WTC11 (cell line): ENCODE results near the gene ANTXR2. TPM values are rescaled to one million over a fixed set of nuclear protein-coding genes. Genes with fewer than 3 reads are reported as not detected.

Source experiments
- ATAC-seq: fragments of 200-7000 bp; cut with Tn5 transposase; 2 replicates; pipeline ENCODE4 v1.10.0; 2021; ENCODE audit warnings: mild to moderate bottlenecking, moderate library complexity
- CTCF ChIA-PET: fragments of 300-600 bp; sonication (Branson Sonifier 250); formaldehyde crosslinking; loops from one replicate; lab custom pipeline; 2021; ENCODE audit warnings: antibody characterized with exemption; lab: Charles Lee
- POLR2A ChIA-PET: fragments of 350-600 bp; sonication (Branson Sonifier 250); formaldehyde crosslinking; loops from one replicate; lab custom pipeline; 2021; ENCODE audit warnings: antibody characterized with exemption; lab: Charles Lee
- DNase-seq: peaks from one replicate; pipeline ENCODE4 v3.0.0; 2021; ENCODE audit warnings: low spot score
- H3K27ac Mint-ChIP-seq: 2 replicates; pipeline ENCODE4 v1.8.0; 2021; ENCODE audit warnings: mixed read lengths
- H3K27me3 Mint-ChIP-seq: 2 replicates; pipeline ENCODE4 v1.8.0; 2021; ENCODE audit warnings: low read depth, mild to moderate bottlenecking, moderate library complexity, mixed read lengths
- H3K36me3 Mint-ChIP-seq: 2 replicates; pipeline ENCODE4 v1.8.0; 2021; ENCODE audit warnings: mixed read lengths
- H3K4me1 Mint-ChIP-seq: 2 replicates; pipeline ENCODE4 v1.8.0; 2022; ENCODE audit warnings: mixed read lengths
- H3K4me3 Mint-ChIP-seq: 2 replicates; pipeline ENCODE4 v1.8.0; 2021; ENCODE audit warnings: mild to moderate bottlenecking, moderate library complexity, mixed read lengths
- H3K9me3 Mint-ChIP-seq: 2 replicates; pipeline ENCODE4 v1.8.0; 2021; ENCODE audit warnings: mixed read lengths
- FOXK1 ChIP-seq: sonication (generic); formaldehyde crosslinking; IDR thresholded peaks from 2 replicates; pipeline ENCODE4 v1.8.0; 2022; ENCODE audit warnings: mild to moderate bottlenecking, moderate library complexity, missing genetic modification reagents
- FOXP1 ChIP-seq: sonication (generic); formaldehyde crosslinking; IDR thresholded peaks from 2 replicates; pipeline ENCODE4 v1.8.0; 2022; ENCODE audit warnings: missing genetic modification reagents, mild to moderate bottlenecking, moderate library complexity, borderline replicate concordance
- GRHL2 ChIP-seq: fragments of 250-450 bp; sonication (Bioruptor Pico); IDR thresholded peaks from 2 replicates; pipeline ENCODE4 v1.8.0; 2022; ENCODE audit warnings: mild to moderate bottlenecking, moderate library complexity; ENCODE audit not compliant: insufficient replicate concordance, severe bottlenecking
- JAZF1 ChIP-seq: fragments of 250-450 bp; sonication (Bioruptor Pico); IDR thresholded peaks from 2 replicates; pipeline ENCODE4 v1.9.0; 2021; ENCODE audit warnings: moderate library complexity, mild to moderate bottlenecking, inconsistent platforms
- MXD4 ChIP-seq: fragments of 250-450 bp; sonication (Bioruptor Pico); IDR thresholded peaks from 2 replicates; pipeline ENCODE4 v1.8.0; 2021; ENCODE audit warnings: mild to moderate bottlenecking, moderate library complexity, borderline replicate concordance
- NR1H2 ChIP-seq: sonication (generic); formaldehyde crosslinking; IDR thresholded peaks from 2 replicates; pipeline ENCODE4 v1.9.0; 2021; ENCODE audit warnings: mild to moderate bottlenecking, moderate library complexity, missing genetic modification reagents
- NR3C1 ChIP-seq: sonication (generic); formaldehyde crosslinking; conservative IDR thresholded peaks from 2 replicates; pipeline ENCODE4 v1.8.1; 2023; ENCODE audit warnings: low read depth, mild to moderate bottlenecking, missing genetic modification reagents
- RORB ChIP-seq: fragments of 250-450 bp; sonication (Bioruptor Pico); IDR thresholded peaks from 2 replicates; pipeline ENCODE4 v1.9.0; 2021; ENCODE audit warnings: mild to moderate bottlenecking
- TEAD4 ChIP-seq: sonication (generic); formaldehyde crosslinking; IDR thresholded peaks from 2 replicates; pipeline ENCODE4 v1.8.0; 2022; ENCODE audit warnings: mild to moderate bottlenecking, missing genetic modification reagents
- ZNF317 ChIP-seq: sonication (generic); formaldehyde crosslinking; IDR thresholded peaks from 2 replicates; pipeline ENCODE4 v1.8.1; 2023; ENCODE audit warnings: low read depth, mild to moderate bottlenecking, moderate library complexity, missing genetic modification reagents, borderline replicate concordance
- ZNF423 ChIP-seq: fragments of 250-450 bp; sonication (Bioruptor Pico); IDR thresholded peaks from 2 replicates; pipeline ENCODE4 v2.1.2; 2022; ENCODE audit warnings: mild to moderate bottlenecking, moderate library complexity
- total RNA-seq: library from RNA; stranded (reverse); gene quantifications from 3 replicates; pipeline ENCODE4 v1.2.3, GENCODE V29; 2021
- TF ChIP-seq, protein P1 (sequence below): fragments of 250-450 bp; sonication (Bioruptor Pico); IDR thresholded peaks from 2 replicates; pipeline ENCODE4 v1.8.0; 2021; ENCODE audit warnings: mild to moderate bottlenecking
- TF ChIP-seq, protein P2 (sequence below): fragments of 250-450 bp; sonication (Bioruptor Pico); IDR thresholded peaks from 2 replicates; pipeline ENCODE4 v1.9.0; 2021; ENCODE audit warnings: mild to moderate bottlenecking
- TF ChIP-seq, protein P3 (sequence below): sonication (generic); formaldehyde crosslinking; IDR thresholded peaks from 2 replicates; pipeline ENCODE4 v1.8.1; 2022; ENCODE audit warnings: mild to moderate bottlenecking, moderate library complexity, missing genetic modification reagents
- TF ChIP-seq, protein P4 (sequence below): fragments of 250-450 bp; sonication (Bioruptor Pico); conservative IDR thresholded peaks from 2 replicates; pipeline ENCODE4 v1.9.0; 2021; ENCODE audit warnings: mild to moderate bottlenecking

The ANTXR2 gene
- total RNA-seq, 1 experiment from 2014 or later, result 9.9 TPM

DNA sequence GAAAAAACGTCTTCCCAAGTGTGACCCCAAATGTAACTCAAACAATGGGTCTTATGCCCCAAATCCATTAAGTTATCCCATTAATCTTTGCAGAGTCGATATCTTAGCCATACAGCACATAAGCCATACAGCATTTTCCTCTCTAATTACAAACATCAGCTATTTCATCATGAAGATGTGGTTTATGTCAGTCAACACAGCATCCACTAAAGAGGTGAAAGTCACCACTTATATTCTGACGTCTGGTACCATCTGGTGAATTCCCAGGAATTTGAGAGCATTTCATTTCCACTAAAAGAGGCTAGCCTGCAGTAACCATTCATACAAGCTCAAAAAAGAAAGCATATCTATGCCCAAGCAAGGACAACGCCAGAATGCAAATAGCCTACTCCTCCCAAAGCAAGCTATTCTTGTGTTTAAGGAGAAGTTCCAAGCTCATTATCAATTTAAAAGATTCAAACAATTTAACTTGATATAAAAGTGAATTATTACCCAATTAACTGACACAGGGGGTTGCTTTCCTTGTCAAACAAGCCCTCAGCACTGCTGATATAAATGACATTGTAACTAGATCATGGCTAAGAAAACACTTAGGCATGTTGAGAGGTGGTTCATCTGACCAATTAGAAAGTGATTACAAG lies 203.3 kb downstream of the ANTXR2 start:
- DNase-seq (no peak), ATAC-seq (no peak)
- Mint-ChIP-seq H3K4me3 (no peak overlapping the region), H3K27me3 (no peaks in the 10 kb centered on the region; the same call in 1 of the 2 replicates), H3K36me3 (no peaks in the 10 kb centered on the region), H3K27ac (no peak overlapping the region; the same call in 1 of the 2 replicates), H3K4me1 (no peaks in the 10 kb centered on the region; the same call in 1 of the 2 replicates), H3K9me3 (no peaks in the 10 kb centered on the region)
- ChIA-PET POLR2A (no interaction called here), CTCF (no interaction called here)
- TF ChIP-seq, protein P1, sequence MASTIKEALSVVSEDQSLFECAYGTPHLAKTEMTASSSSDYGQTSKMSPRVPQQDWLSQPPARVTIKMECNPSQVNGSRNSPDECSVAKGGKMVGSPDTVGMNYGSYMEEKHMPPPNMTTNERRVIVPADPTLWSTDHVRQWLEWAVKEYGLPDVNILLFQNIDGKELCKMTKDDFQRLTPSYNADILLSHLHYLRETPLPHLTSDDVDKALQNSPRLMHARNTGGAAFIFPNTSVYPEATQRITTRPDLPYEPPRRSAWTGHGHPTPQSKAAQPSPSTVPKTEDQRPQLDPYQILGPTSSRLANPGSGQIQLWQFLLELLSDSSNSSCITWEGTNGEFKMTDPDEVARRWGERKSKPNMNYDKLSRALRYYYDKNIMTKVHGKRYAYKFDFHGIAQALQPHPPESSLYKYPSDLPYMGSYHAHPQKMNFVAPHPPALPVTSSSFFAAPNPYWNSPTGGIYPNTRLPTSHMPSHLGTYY (CRISPR knock-in tag), result no peak
- TF ChIP-seq, protein P2, sequence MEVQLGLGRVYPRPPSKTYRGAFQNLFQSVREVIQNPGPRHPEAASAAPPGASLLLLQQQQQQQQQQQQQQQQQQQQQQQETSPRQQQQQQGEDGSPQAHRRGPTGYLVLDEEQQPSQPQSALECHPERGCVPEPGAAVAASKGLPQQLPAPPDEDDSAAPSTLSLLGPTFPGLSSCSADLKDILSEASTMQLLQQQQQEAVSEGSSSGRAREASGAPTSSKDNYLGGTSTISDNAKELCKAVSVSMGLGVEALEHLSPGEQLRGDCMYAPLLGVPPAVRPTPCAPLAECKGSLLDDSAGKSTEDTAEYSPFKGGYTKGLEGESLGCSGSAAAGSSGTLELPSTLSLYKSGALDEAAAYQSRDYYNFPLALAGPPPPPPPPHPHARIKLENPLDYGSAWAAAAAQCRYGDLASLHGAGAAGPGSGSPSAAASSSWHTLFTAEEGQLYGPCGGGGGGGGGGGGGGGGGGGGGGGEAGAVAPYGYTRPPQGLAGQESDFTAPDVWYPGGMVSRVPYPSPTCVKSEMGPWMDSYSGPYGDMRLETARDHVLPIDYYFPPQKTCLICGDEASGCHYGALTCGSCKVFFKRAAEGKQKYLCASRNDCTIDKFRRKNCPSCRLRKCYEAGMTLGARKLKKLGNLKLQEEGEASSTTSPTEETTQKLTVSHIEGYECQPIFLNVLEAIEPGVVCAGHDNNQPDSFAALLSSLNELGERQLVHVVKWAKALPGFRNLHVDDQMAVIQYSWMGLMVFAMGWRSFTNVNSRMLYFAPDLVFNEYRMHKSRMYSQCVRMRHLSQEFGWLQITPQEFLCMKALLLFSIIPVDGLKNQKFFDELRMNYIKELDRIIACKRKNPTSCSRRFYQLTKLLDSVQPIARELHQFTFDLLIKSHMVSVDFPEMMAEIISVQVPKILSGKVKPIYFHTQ (CRISPR knock-in tag), result no peak
- TF ChIP-seq, protein P3, sequence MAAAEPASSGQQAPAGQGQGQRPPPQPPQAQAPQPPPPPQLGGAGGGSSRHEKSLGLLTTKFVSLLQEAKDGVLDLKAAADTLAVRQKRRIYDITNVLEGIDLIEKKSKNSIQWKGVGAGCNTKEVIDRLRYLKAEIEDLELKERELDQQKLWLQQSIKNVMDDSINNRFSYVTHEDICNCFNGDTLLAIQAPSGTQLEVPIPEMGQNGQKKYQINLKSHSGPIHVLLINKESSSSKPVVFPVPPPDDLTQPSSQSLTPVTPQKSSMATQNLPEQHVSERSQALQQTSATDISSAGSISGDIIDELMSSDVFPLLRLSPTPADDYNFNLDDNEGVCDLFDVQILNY (CRISPR knock-in tag), result no peak
- TF ChIP-seq, protein P4, sequence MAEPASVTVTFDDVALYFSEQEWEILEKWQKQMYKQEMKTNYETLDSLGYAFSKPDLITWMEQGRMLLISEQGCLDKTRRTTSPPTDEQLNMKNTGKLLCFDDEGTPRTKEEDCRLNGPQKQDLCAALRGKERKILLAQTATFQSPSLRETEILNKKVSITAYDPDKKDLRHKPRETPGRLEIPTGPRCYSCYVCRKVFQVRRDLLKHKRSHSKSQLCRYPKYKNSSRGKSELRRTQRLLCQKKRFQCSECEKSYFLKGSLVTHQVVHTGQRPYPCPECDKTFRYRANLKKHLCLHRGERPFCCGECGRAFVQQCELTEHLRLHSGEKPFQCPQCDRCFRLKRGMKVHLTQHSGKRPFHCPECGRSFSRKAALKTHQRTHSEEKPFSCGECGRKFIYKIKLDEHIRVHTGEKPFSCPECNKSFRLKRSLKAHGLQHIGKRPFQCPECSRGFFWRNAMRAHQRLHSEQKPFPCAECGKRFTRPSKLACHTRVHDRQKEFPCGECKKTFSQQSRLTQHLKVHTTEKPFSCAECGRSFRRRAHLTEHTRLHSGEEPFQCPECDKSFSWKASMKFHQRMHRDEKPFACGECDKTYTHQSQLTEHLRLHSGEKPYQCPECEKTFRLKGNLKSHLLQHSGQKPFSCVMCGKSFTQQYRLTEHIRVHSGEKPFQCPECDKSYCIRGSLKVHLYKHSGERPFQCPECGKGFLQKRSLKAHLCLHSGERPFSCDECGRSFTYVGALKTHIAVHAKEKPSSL, result no peak
- TF ChIP-seq NR1H2 (CRISPR knock-in tag), result no peak
- no peak for TF ChIP-seq FOXP1 (CRISPR knock-in tag)
- no peak for TF ChIP-seq NR3C1
- no peak for TF ChIP-seq GRHL2
- no peak for TF ChIP-seq JAZF1
- no peak for TF ChIP-seq FOXK1

DNA sequence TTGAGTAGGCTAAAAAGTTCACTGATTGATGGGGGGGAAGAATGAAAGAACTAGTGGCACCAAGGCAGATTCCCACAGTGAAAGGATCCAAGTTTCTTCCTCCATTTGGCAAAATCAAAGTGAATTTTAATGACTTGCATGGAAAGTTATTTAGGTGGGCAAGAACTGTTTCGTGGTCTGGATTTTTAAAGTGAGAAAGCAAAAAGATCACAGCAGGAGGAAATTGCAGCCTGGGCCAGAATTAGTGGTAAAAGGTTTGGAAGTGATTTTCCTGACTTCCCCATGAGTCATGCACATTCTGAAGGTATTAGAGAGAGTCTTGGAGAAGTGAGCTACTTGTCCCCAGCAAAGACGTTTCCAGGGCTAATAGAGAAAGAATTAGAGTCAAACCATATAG lies 207.8 kb downstream of the ANTXR2 start:
- TF ChIP-seq ZNF317 (CRISPR knock-in tag), result no peak
- TF ChIP-seq RORB (CRISPR knock-in tag), result no peak
- TF ChIP-seq MXD4 (CRISPR knock-in tag), result no peak
- TF ChIP-seq ZNF423 (CRISPR knock-in tag), result no peak
- no peak for TF ChIP-seq TEAD4
- DNase-seq, result no peak
- ChIA-PET POLR2A (no interaction called here), CTCF (interaction anchor here (0.8 kb wide), 1 partner anchor 52 kb away, joined by 3 read pairs; no protein-coding TSS in a partner anchor)
- Mint-ChIP-seq H3K27ac (no peak overlapping the region), H3K36me3 (no peaks in the 10 kb centered on the region), H3K4me3 (no peak overlapping the region), H3K4me1 (no peaks in the 10 kb centered on the region; the same call in 1 of the 2 replicates), H3K9me3 (no peaks in the 10 kb centered on the region), H3K27me3 (no peaks in the 10 kb centered on the region; the same call in 1 of the 2 replicates)
- no peak for ATAC-seq
